ENCODE measurements around the gene MMP28.
"Not testable (repeated sequence)": the region's sequence is repeated elsewhere in the genome, so short reads cannot be mapped to it uniquely, and the experiment has no call there.

The MMP28 gene

GRCh38 chr17:35765756-35766488 is 29.5 kb downstream of the MMP28 start:
- no peaks in the 10 kb centered on the region; the same call in 1 of the 2 replicates for H3K9me3 ChIP-seq (ENCODE audit: control insufficient read depth, insufficient read depth, low read depth, low read length)
- no peaks in the 10 kb centered on the region for H3K36me3 ChIP-seq (ENCODE audit: control insufficient read depth, insufficient read depth, low read length)
- H3K9ac ChIP-seq (ENCODE audit: low read length) = no peak overlapping the region
- H3K4me1 ChIP-seq (ENCODE audit: control insufficient read depth, insufficient read depth, low read length) = no peaks in the 10 kb centered on the region; the same call in 1 of the 2 replicates
- H3K4me3 ChIP-seq (ENCODE audit: low read depth, low read length) = no peak overlapping the region
- no peak overlapping the region for H3K27ac ChIP-seq (ENCODE audit: low read depth, low read length)
- H3K27me3 ChIP-seq (ENCODE audit: control insufficient read depth, insufficient read depth, low read length) = peaks cover 9% of the 10 kb centered on the region

GRCh38 chr17:35765086-35765710 is 30.2 kb downstream of the MMP28 start:
- Histone ChIP-seq H3K36me3 (ENCODE audit: control insufficient read depth, insufficient read depth, low read length) (no peaks in the 10 kb centered on the region), H3K4me1 (ENCODE audit: control insufficient read depth, insufficient read depth, low read length) (no peaks in the 10 kb centered on the region; the same call in 1 of the 2 replicates), H3K9me3 (ENCODE audit: control insufficient read depth, insufficient read depth, low read depth, low read length) (no peaks in the 10 kb centered on the region; the same call in 1 of the 2 replicates), H3K27ac (ENCODE audit: low read depth, low read length) (no peak overlapping the region), H3K27me3 (ENCODE audit: control insufficient read depth, insufficient read depth, low read length) (peaks cover 9% of the 10 kb centered on the region), H3K9ac (ENCODE audit: low read length) (no peak overlapping the region), H3K4me3 (ENCODE audit: low read depth, low read length) (peak overlapping the region; percentile 61; the same call in 1 of the 2 replicates)

DNA sequence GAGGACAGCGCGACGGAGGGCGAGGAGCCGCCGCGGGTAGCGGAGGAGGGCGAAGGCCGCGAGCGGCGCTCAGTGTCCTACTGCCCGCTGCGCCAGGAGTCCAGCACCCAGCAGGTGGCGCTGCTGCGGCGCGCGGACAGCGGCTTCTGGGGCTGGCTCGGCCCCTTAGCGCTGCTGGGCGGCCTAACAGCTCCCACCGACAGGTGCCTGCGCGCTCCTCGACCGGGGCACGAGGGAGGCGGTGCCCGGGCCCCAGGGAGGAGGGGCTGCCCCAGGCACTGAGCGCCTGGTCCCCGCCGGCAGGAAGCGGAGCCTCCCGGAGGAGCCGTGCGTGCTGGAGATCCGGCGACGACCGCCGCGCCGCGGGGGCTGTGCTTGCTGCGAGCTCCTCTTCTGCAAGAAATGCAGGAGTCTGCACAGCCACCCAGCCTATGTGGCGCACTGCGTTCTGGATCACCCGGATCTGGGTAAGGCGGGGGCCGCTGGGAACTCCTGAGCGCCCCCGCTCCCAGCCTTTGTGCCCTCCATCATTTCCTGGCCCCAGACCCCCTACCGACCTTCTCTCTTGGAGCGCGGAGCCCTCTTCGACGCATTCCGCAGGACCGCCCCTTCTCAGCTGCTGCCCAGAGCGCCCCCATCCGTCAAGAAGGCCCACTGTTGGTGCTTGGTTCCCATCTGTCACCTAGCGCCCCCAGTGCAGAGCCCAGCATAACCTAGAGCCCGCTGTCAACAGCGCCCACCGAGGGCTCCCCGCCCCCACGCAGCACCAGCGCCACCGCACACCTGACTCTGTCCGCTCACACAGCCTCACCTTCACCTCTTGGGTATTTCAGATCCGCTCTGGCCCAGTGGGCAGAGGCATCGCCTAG is 31.1 kb downstream of the MMP28 start:
- no peaks in the 10 kb centered on the region; the same call in 1 of the 2 replicates for H3K4me1 ChIP-seq (ENCODE audit: control insufficient read depth, insufficient read depth, low read length)
- no peaks in the 10 kb centered on the region for H3K36me3 ChIP-seq (ENCODE audit: control insufficient read depth, insufficient read depth, low read length)
- peak overlapping the region; percentile 61 for H3K4me3 ChIP-seq (ENCODE audit: low read depth, low read length)
- no peak overlapping the region for H3K27ac ChIP-seq (ENCODE audit: low read depth, low read length)
- no peak overlapping the region for H3K9ac ChIP-seq (ENCODE audit: low read length)
- no peaks in the 10 kb centered on the region; the same call in 1 of the 2 replicates for H3K9me3 ChIP-seq (ENCODE audit: control insufficient read depth, insufficient read depth, low read depth, low read length)
- peaks cover 9% of the 10 kb centered on the region for H3K27me3 ChIP-seq (ENCODE audit: control insufficient read depth, insufficient read depth, low read length)

DNA sequence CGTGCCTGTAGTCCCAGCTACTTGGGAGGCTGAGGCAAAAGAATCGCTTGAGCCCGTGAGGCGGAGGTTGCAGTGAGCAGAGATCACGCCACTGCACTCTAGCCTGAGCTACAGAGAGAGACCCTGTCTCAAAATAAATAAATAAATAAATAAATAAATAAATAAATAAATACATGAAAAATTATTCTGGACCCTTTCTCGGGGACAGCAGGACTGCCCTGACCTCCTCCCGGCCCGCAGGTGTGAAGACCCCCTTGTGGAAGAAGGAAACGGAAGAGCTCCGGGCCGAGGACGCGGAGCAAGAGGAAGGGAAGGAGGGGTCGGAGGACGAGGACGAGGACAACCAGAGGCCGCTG is 31.7 kb downstream of the MMP28 start:
- H3K9ac ChIP-seq (ENCODE audit: low read length) = no peak overlapping the region
- peaks cover 9% of the 10 kb centered on the region for H3K27me3 ChIP-seq (ENCODE audit: control insufficient read depth, insufficient read depth, low read length)
- peak overlapping the region; percentile 61; the same call in 1 of the 2 replicates for H3K4me3 ChIP-seq (ENCODE audit: low read depth, low read length)
- no peaks in the 10 kb centered on the region; the same call in 1 of the 2 replicates for H3K9me3 ChIP-seq (ENCODE audit: control insufficient read depth, insufficient read depth, low read depth, low read length)
- H3K27ac ChIP-seq (ENCODE audit: low read depth, low read length) = no peak overlapping the region
- no peaks in the 10 kb centered on the region; the same call in 1 of the 2 replicates for H3K4me1 ChIP-seq (ENCODE audit: control insufficient read depth, insufficient read depth, low read length)
- H3K36me3 ChIP-seq (ENCODE audit: control insufficient read depth, insufficient read depth, low read length) = no peaks in the 10 kb centered on the region

DNA sequence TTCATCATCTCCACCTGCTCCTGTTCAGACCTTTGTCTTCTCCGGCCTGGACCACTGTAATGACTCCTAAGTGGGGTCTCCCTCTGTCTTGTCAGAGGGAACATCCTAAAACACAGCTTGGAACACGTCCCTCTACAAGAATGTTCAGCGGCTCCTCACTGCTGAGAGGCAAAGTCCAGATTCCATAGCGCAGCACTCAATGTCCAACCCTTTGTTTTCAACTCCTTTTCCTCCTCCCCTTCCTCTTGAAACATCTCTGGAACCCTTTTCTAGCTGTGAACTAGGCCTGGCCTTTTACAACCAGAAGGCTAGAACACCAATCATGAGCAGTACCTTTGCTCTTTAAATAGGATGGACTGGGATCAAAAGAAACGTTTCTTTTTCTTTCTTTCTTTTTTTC is 33.8 kb downstream of the MMP28 start:
- H3K27ac ChIP-seq (ENCODE audit: low read depth, low read length) = no peak overlapping the region
- H3K9me3 ChIP-seq (ENCODE audit: control insufficient read depth, insufficient read depth, low read depth, low read length) = no peaks in the 10 kb centered on the region; the same call in 1 of the 2 replicates
- no peaks in the 10 kb centered on the region; the same call in 1 of the 2 replicates for H3K4me1 ChIP-seq (ENCODE audit: control insufficient read depth, insufficient read depth, low read length)
- no peak overlapping the region for H3K9ac ChIP-seq (ENCODE audit: low read length)
- no peaks in the 10 kb centered on the region for H3K36me3 ChIP-seq (ENCODE audit: control insufficient read depth, insufficient read depth, low read length)
- no peak overlapping the region for H3K4me3 ChIP-seq (ENCODE audit: low read depth, low read length)
- H3K27me3 ChIP-seq (ENCODE audit: control insufficient read depth, insufficient read depth, low read length) = peaks cover 9% of the 10 kb centered on the region

DNA sequence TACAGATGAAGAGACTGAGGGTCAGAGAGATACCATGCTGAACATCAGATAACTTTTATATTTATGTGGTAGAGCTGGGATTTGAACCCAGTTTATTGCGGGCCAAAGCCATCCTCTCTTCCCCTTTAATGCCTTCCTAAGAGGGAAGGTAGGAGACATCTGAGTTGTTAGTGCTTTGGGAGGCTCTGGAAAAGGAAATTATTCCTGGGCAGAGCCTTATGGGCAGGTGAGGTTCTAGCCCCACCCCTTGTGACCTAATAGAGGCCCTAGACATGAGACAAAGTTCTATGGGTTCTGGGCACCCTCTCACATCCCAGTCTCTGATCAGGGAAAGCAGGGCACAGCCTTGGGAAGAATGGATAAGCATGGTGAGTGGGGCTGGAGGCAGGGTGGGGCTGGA is 34.9 kb downstream of the MMP28 start, which contains the start of gene C17orf50:
Gene C17orf50 (plus strand): TSS at position 301 of the 400 bp plus-strand sequence. CDS start 55 bp downstream, at position 356.
- H3K36me3 ChIP-seq (ENCODE audit: control insufficient read depth, insufficient read depth, low read length) = no peaks in the 10 kb centered on the region
- H3K4me1 ChIP-seq (ENCODE audit: control insufficient read depth, insufficient read depth, low read length) = no peaks in the 10 kb centered on the region; the same call in 1 of the 2 replicates
- no peak within 1 kb of the TSS for H3K4me3 ChIP-seq (ENCODE audit: low read depth, low read length)
- H3K9me3 ChIP-seq (ENCODE audit: control insufficient read depth, insufficient read depth, low read depth, low read length) = no peaks in the 10 kb centered on the region; the same call in 1 of the 2 replicates
- H3K27me3 ChIP-seq (ENCODE audit: control insufficient read depth, insufficient read depth, low read length) = peaks cover 7% of the 10 kb centered on the region
- H3K9ac ChIP-seq (ENCODE audit: low read length) = no peak within 1 kb of the TSS
- H3K27ac ChIP-seq (ENCODE audit: low read depth, low read length) = no peak within 1 kb of the TSS

GRCh38 chr17:35757243-35757642 is 38.2 kb downstream of the MMP28 start:
- no peak overlapping the region for H3K9ac ChIP-seq (ENCODE audit: low read length)
- no peaks in the 10 kb centered on the region for H3K27me3 ChIP-seq (ENCODE audit: control insufficient read depth, insufficient read depth, low read length)
- no peak overlapping the region for H3K27ac ChIP-seq (ENCODE audit: low read depth, low read length)
- H3K9me3 ChIP-seq (ENCODE audit: control insufficient read depth, insufficient read depth, low read depth, low read length) = no peaks in the 10 kb centered on the region
- no peaks in the 10 kb centered on the region for H3K36me3 ChIP-seq (ENCODE audit: control insufficient read depth, insufficient read depth, low read length)
- no peak overlapping the region for H3K4me3 ChIP-seq (ENCODE audit: low read depth, low read length)
- peaks cover 7% of the 10 kb centered on the region for H3K4me1 ChIP-seq (ENCODE audit: control insufficient read depth, insufficient read depth, low read length)

DNA sequence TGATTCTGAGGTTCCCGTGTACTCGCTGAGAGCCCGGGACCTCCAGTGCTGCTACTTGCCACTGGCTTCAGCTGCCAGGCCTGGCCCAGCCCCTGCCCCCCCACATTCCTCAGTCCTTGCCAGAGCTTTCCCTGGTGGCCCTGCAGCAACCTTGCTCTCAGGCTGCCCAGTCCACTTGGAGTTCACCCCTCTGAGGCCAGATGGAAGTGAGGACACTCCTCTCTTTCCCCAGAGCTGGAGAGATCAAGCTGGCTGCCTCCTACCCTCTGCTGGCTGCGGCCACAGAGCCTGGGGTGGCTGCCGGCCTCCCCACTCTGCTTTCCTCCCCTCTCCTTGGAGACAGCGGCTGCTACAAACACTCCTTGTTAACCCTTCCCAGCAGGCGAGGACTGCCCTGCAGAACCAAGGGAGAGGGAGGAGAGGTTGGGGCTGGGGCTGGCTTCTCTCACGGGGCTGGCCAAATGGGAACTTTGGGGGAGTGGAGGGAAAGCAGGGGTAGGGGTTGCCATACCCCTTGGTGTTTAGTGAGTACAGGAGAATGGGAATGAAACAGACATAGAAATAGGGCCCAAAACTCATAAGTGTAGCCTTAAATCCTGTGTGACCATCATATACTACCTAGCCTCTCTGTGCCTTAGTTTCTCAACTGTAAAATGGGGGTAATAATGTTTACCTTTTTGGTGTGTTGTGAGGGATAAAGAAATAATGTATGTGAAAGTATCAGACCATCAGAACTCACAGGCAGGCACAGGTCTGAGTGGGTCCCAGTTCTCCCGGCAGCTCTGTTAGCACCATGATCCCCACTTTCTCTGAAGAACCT is 42.3 kb downstream of the MMP28 start, which contains the start of gene GAS2L2:
Gene GAS2L2 (minus strand): TSS at position 295 of the 820 bp plus-strand sequence. CDS start 389 bp downstream, outside the sequence.
- peaks cover 16% of the 10 kb centered on the region for H3K4me1 ChIP-seq (ENCODE audit: control insufficient read depth, insufficient read depth, low read length)
- no peaks in the 10 kb centered on the region for H3K36me3 ChIP-seq (ENCODE audit: control insufficient read depth, insufficient read depth, low read length)
- H3K4me3 ChIP-seq (ENCODE audit: low read depth, low read length) = no peak within 1 kb of the TSS
- no peak within 1 kb of the TSS for H3K27ac ChIP-seq (ENCODE audit: low read depth, low read length)
- H3K9ac ChIP-seq (ENCODE audit: low read length) = no peak within 1 kb of the TSS
- H3K9me3 ChIP-seq (ENCODE audit: control insufficient read depth, insufficient read depth, low read depth, low read length) = no peaks in the 10 kb centered on the region
- peaks cover 30% of the 10 kb centered on the region for H3K27me3 ChIP-seq (ENCODE audit: control insufficient read depth, insufficient read depth, low read length)

DNA sequence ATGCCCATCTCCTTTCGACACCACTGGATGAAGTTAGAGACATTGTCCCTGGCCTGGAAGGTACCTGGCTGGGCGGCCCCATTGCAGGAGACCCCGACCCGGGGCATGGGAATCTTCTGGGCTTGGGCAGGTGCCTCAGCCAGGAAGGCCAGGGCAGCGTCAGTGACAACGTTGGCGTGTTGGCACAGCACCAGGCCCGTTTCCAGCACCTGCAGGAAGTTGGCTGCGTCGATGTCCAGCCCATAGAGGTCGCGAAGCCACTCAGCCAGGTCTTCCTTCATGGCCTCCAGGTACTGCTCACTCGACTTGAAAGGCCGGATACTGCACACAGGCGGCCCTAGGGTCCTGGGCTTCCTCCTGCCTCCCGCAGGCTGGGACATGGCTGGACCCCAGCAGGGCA is 43.0 kb downstream of the MMP28 start:
- peaks cover 16% of the 10 kb centered on the region for H3K4me1 ChIP-seq (ENCODE audit: control insufficient read depth, insufficient read depth, low read length)
- H3K9ac ChIP-seq (ENCODE audit: low read length) = no peak overlapping the region
- no peaks in the 10 kb centered on the region for H3K9me3 ChIP-seq (ENCODE audit: control insufficient read depth, insufficient read depth, low read depth, low read length)
- H3K27me3 ChIP-seq (ENCODE audit: control insufficient read depth, insufficient read depth, low read length) = peaks cover 32% of the 10 kb centered on the region
- no peak overlapping the region for H3K4me3 ChIP-seq (ENCODE audit: low read depth, low read length)
- H3K27ac ChIP-seq (ENCODE audit: low read depth, low read length) = no peak overlapping the region
- no peaks in the 10 kb centered on the region for H3K36me3 ChIP-seq (ENCODE audit: control insufficient read depth, insufficient read depth, low read length)

- H3K9me3 ChIP-seq (ENCODE audit: control insufficient read depth, insufficient read depth, low read depth, low read length); H3K9ac ChIP-seq (ENCODE audit: low read length); H3K4me3 ChIP-seq (ENCODE audit: low read depth, low read length); H3K27ac ChIP-seq (ENCODE audit: low read depth, low read length); H3K36me3 ChIP-seq (ENCODE audit: control insufficient read depth, insufficient read depth, low read length): not testable (repeated sequence)
- Histone ChIP-seq H3K27me3 (ENCODE audit: control insufficient read depth, insufficient read depth, low read length) (peaks cover 32% of the 10 kb centered on the region), H3K4me1 (ENCODE audit: control insufficient read depth, insufficient read depth, low read length) (peaks cover 16% of the 10 kb centered on the region)
Measured at GRCh38 chr17:35751541-35751940, 43.9 kb downstream of the MMP28 start.

All from HUES6 (cell line).